Neuronal stem cell (in vitro differentiated cells): ENCODE measurements around the gene SSBP3.

Experiments
- DNase-seq: peaks from one replicate; pipeline ENCODE4 v3.0.0-alpha.2; 2013; ENCODE audit warnings: low spot score
- H2AFZ ChIP-seq: one replicate; pipeline ENCODE4 v1.6.1; 2013; ENCODE audit warnings: mild to moderate bottlenecking, low read length, inconsistent platforms
- H2AK5ac ChIP-seq: 2 replicates; pipeline ENCODE4 v1.6.1; 2013; ENCODE audit warnings: low read depth, mild to moderate bottlenecking, inconsistent platforms, low read length, moderate library complexity, mixed read lengths
- H2BK120ac ChIP-seq: 2 replicates; pipeline ENCODE4 v1.6.1; 2013; ENCODE audit warnings: low read depth, mild to moderate bottlenecking, inconsistent platforms, low read length, moderate library complexity, mixed read lengths
- H2BK12ac ChIP-seq: one replicate; pipeline ENCODE4 v1.6.1; 2013; ENCODE audit warnings: low read length, inconsistent platforms
- H2BK15ac ChIP-seq: 2 replicates; pipeline ENCODE4 v1.6.1; 2013; ENCODE audit warnings: mild to moderate bottlenecking, low read length, inconsistent platforms, mixed read lengths
- H2BK5ac ChIP-seq: one replicate; pipeline ENCODE4 v1.6.1; 2013; ENCODE audit warnings: inconsistent platforms, mild to moderate bottlenecking, low read length, moderate library complexity
- H3K14ac ChIP-seq: one replicate; pipeline ENCODE4 v1.6.1; 2013; ENCODE audit warnings: low read length, inconsistent platforms
- H3K18ac ChIP-seq: 2 replicates; pipeline ENCODE4 v1.6.1; 2013; ENCODE audit warnings: low read length, inconsistent platforms
- H3K23ac ChIP-seq: 2 replicates; pipeline ENCODE4 v1.6.1; 2013; ENCODE audit warnings: low read depth, mild to moderate bottlenecking, mixed read lengths, low read length, inconsistent platforms; ENCODE audit not compliant: poor library complexity
- H3K27ac ChIP-seq: replicated peaks from 3 replicates; pipeline ENCODE4 v1.5.1; 2013; ENCODE audit warnings: low read length, inconsistent platforms
- H3K27me3 ChIP-seq, 3 experiments: 2 replicates each; pipeline ENCODE4 v1.6.1; 2013; ENCODE audit warnings: low read length in 3 of 3, mild to moderate bottlenecking in 2 of 3, inconsistent platforms in 1 of 3, low read depth in 1 of 3, mixed read lengths in 1 of 3, moderate library complexity in 1 of 3; ENCODE audit not compliant: control insufficient read depth in 3 of 3, insufficient read depth in 3 of 3
- H3K36me3 ChIP-seq, 2 donors: replicated peaks in 1 of 2; 2 replicates each; pipeline ENCODE4 v1.6.1; 2013; ENCODE audit warnings: low read length in 2 of 2; ENCODE audit not compliant: control insufficient read depth in 2 of 2, insufficient read depth in 2 of 2
- H3K4ac ChIP-seq: 2 replicates; pipeline ENCODE4 v1.6.1; 2013; ENCODE audit warnings: inconsistent platforms, mild to moderate bottlenecking, low read length, moderate library complexity
- H3K4me1 ChIP-seq, 2 donors: 1 replicate in 1 of 2; 2 replicates in 1 of 2; pipeline ENCODE4 v1.6.1; 2013; ENCODE audit warnings: low read length in 2 of 2, low read depth in 1 of 2; ENCODE audit not compliant: control insufficient read depth in 2 of 2, insufficient read depth in 1 of 2
- H3K4me2 ChIP-seq: one replicate; pipeline ENCODE4 v1.6.1; 2013; ENCODE audit warnings: mild to moderate bottlenecking, low read length, inconsistent platforms; ENCODE audit not compliant: insufficient read depth, poor library complexity, severe bottlenecking
- H3K4me3 ChIP-seq, 2 donors: 2 replicates each; pipeline ENCODE4 v1.5.1; 2013; ENCODE audit warnings: low read length in 2 of 2, mild to moderate bottlenecking in 2 of 2, inconsistent platforms in 1 of 2, moderate library complexity in 1 of 2
- H3K79me1 ChIP-seq: one replicate; pipeline ENCODE4 v1.6.1; 2013; ENCODE audit warnings: low read depth, mild to moderate bottlenecking, inconsistent platforms, low read length, moderate library complexity
- H3K9ac ChIP-seq: one replicate; pipeline ENCODE4 v1.6.1; 2013; ENCODE audit warnings: mild to moderate bottlenecking, low read depth, low read length, inconsistent platforms; ENCODE audit not compliant: poor library complexity
- H3K9me3 ChIP-seq, 2 donors: replicated peaks in 1 of 2; 2 replicates each; pipeline versions ENCODE3 to v1.6.1; 2013; ENCODE audit warnings: low read length in 2 of 2, mild to moderate bottlenecking in 2 of 2, inconsistent platforms in 1 of 2, low read depth in 1 of 2, mixed read lengths in 1 of 2, moderate library complexity in 1 of 2; ENCODE audit not compliant: control insufficient read depth in 2 of 2, insufficient read depth in 1 of 2
- H4K8ac ChIP-seq: one replicate; pipeline ENCODE4 v1.6.1; 2013; ENCODE audit warnings: low read depth, mild to moderate bottlenecking, inconsistent platforms, low read length, moderate library complexity
- H4K91ac ChIP-seq: one replicate; pipeline ENCODE4 v1.6.1; 2013; ENCODE audit warnings: low read length, low read depth, mild to moderate bottlenecking, inconsistent platforms; ENCODE audit not compliant: poor library complexity
- WGBS, 2 donors: extraction: QIAGEN DNeasy Blood & Tissue Kit; methylation state at CpG; one replicate each; pipeline ENCODE4 v1.1.7; 2013; ENCODE audit warnings: missing lambda C conversion rate in 2 of 2, mixed read lengths in 1 of 2; ENCODE audit not compliant: insufficient read length in 2 of 2, insufficient replicate concordance in 1 of 2; ENCODE audit errors: extremely low coverage in 2 of 2; 5-methylcytosine and 5-hydroxymethylcytosine counted together

The SSBP3 gene

GRCh38 chr1:54329312-54330003 is 76.7 kb downstream of the SSBP3 start:
- Histone ChIP-seq H3K9me3 (no peaks in the 10 kb centered on the region), H4K8ac (no peak overlapping the region), H3K27ac (peak overlapping the region; percentile 60), H2BK12ac (no peak overlapping the region), H2BK5ac (no peak overlapping the region), H3K4ac (no peak overlapping the region), H2BK120ac (no peak overlapping the region), H3K23ac (no peak overlapping the region), H3K27me3 (no peaks in the 10 kb centered on the region), H2BK15ac (no peak overlapping the region), H2AK5ac (no peak overlapping the region), H2AFZ (no peak overlapping the region), H3K36me3 (peaks cover 0 to 35% of the 10 kb centered on the region in 2 donors), H3K79me1 (no peaks in the 10 kb centered on the region), H3K9ac (no peak overlapping the region), H3K4me3 (no peak overlapping the region), H3K4me2 (peak overlapping the region; percentile 18), H3K18ac (no peak overlapping the region), H4K91ac (no peak overlapping the region), H3K14ac (no peak overlapping the region), H3K4me1 (peaks cover 72 to 87% of the 10 kb centered on the region in 2 donors)
- WGBS, 2 donors, result no CpG with 5 or more reads among the region's 5 CpGs
- DNase-seq, result no peak

- H4K91ac ChIP-seq, result no peak overlapping the region
- H3K79me1 ChIP-seq, result peaks cover 3% of the 10 kb centered on the region
- no peak overlapping the region for H3K4ac ChIP-seq
These were observed 78.0 kb downstream of the SSBP3 start for GRCh38 chr1:54328066-54328636.

GRCh38 chr1:54327386-54328065 is 78.7 kb downstream of the SSBP3 start:
- Histone ChIP-seq H4K8ac (no peak overlapping the region), H2AK5ac (no peak overlapping the region), H3K4me3 (no peak overlapping the region), H2BK5ac (no peak overlapping the region), H3K18ac (no peak overlapping the region), H3K4me2 (no peak overlapping the region), H3K23ac (no peak overlapping the region), H3K36me3 (peaks cover 0 to 32% of the 10 kb centered on the region in 2 donors), H2BK12ac (no peak overlapping the region), H4K91ac (no peak overlapping the region), H2BK15ac (no peak overlapping the region), H3K27ac (no peak overlapping the region), H2AFZ (no peak overlapping the region), H3K9me3 (no peaks in the 10 kb centered on the region), H2BK120ac (no peak overlapping the region), H3K4me1 (peaks cover 75 to 85% of the 10 kb centered on the region in 2 donors), H3K14ac (no peak overlapping the region), H3K9ac (no peak overlapping the region), H3K79me1 (peaks cover 3% of the 10 kb centered on the region), H3K4ac (no peak overlapping the region), H3K27me3 (no peaks in the 10 kb centered on the region)
- no peak for DNase-seq
- WGBS, 2 donors, result no CpG with 5 or more reads among the region's 14 CpGs

More at GRCh38 chr1:54328066-54328636, 78.0 kb downstream of the SSBP3 start:
- Histone ChIP-seq H3K4me1 (peaks cover 81 to 92% of the 10 kb centered on the region in 2 donors), H3K14ac (no peak overlapping the region), H3K9me3 (no peaks in the 10 kb centered on the region), H2AK5ac (no peak overlapping the region), H3K4me2 (no peak overlapping the region), H2BK12ac (no peak overlapping the region), H2BK5ac (no peak overlapping the region), H3K9ac (no peak overlapping the region), H3K4me3 (no peak overlapping the region), H4K8ac (no peak overlapping the region), H3K23ac (no peak overlapping the region), H2BK15ac (no peak overlapping the region), H3K27me3 (no peaks in the 10 kb centered on the region), H3K27ac (no peak overlapping the region), H2AFZ (no peak overlapping the region), H2BK120ac (no peak overlapping the region), H3K18ac (peak overlapping the region; percentile 60), H3K36me3 (peaks cover 0 to 32% of the 10 kb centered on the region in 2 donors)
- WGBS, 2 donors, result no CpG with 5 or more reads among the region's 12 CpGs
- DNase-seq, result no peak
